GM19395 (cell line): ENCODE data around the gene ZNF436.
"Not testable (repeated sequence)": the region's sequence is repeated elsewhere in the genome, so short reads cannot be mapped to it uniquely, and the experiment has no call there.

Source experiments
- ATAC-seq: cut with Tn5 transposase; IDR thresholded peaks from one replicate; pipeline ENCODE4 v1.9.1; 2021; ENCODE audit warnings: mild to moderate bottlenecking, moderate library complexity; ENCODE audit not compliant: unreplicated experiment

Gene ZNF436

DNA sequence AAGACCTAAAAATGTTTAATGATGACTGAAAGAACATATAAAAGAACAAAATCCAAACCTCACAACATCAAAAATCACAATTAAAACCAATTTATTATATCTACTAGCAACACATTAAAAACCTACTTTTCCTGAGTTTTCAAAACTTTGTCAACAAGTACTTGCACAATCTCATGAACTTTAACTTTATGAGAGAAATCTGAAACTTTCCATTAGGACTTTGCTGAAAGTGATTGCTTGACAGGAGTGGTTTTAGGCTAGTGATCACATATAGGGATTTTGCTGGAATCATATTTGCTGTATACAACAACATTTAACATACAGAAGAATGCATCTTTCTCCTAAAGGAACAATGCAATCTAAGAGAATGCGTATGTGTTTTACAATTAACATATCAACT lies 38.8 kb downstream of the ZNF436 start:
- ATAC-seq: no peak

DNA sequence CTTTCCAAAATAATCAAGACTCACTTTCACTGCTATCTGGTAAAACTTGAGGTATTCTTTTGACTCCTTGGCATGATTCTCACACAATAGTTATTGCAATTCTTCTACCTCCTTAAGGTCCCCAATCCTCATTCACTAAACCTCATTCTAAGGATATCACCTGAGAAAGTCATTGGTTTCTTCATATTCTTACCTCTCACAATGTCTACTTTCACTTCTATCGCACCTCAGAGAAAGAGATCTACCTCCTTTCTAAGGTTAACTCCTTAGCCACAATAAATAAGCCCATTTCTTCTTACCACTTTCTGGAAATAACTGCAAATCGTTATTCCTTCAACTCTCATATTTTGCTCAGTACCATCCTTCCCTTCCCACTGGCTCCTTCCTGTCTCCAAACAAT lies 44.2 kb downstream of the ZNF436 start:
- no peak for ATAC-seq

DNA sequence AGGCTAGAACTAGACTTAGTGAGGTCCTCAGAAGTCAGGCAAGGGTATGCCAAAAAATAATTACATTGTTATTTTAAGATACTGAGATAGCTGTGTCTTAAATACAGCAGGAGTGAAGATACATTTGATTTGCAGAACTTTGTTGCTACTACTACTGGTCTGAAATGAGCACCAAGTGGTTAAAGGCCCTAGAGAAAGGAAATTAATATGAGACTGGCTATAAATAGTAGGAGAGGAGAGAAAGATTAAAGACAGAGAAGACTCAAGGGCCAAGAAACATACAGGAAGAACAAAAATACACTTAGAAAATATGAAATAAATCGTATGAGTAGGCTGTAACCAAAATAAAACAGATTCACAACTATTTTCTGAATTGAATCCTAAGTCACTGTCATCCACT lies 46.9 kb downstream of the ZNF436 start:
- no peak for ATAC-seq

DNA sequence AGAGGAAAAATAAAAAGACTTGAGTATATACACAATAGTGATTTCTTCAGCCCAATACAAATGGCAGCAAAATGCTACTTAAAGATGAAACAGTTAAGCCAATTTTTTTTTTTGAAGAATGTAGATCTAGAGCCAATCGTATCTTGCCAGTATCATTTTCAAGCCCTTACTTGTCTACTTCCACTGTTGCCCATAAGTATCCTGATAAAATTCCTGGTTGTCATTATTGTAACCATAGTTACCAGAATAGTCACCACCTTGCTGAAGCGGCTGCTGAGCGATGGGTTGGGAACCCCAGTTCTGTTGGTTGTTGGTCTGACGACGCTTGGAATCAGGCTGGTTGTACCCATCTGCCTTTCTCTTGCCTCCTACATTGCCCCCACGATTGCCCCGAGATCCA lies 59.4 kb downstream of the ZNF436 start:
- ATAC-seq: not testable (repeated sequence)
